Ramos (cell line): ENCODE measurements around the gene IFI44.

Experiments used
- in situ Hi-C: fragments of 300-500 bp; cut with MboI; formaldehyde crosslinking; loops from one replicate; pipeline ENCODE4 v1.14.3; 2022; ENCODE audit warnings: low sequenced_read_pairs; ENCODE audit not compliant: unreplicated experiment

IFI44 gene

DNA sequence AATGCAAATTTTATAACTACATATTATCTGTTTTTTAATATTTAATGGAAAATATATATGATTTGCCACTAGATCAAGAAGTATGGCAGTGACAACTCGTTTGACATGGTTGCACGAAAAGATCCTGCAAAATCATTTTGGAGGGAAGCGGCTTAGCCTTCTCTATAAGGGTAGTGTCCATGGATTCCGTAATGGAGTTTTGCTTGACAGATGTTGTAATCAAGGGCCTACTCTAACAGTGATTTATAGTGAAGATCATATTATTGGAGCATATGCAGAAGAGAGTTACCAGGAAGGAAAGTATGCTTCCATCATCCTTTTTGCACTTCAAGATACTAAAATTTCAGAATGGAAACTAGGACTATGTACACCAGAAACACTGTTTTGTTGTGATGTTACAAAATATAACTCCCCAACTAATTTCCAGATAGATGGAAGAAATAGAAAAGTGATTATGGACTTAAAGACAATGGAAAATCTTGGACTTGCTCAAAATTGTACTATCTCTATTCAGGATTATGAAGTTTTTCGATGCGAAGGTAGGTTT is 556 bp downstream of the IFI44 start:
- in situ Hi-C loops: no loop called here

DNA sequence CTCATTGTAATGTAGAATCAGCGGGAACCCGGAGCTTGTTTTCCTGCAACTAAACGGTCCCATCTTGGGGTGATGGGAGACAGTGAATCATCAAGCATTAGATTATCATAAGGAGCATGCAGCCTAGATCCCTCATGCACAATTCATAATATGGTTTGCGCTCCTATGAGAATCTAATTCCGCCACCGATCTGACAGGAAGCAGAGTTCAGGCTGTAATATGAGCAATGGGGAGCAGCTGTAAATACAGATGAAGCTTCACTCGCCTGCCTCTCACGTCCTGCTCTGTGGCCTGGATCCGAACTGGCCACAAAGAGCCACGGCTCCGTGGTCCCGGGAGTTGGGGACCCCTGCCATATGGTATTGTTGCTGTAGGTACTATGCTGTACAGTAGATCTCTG is 1.6 kb downstream of the IFI44 start:
- in situ Hi-C loops: no loop called here

DNA sequence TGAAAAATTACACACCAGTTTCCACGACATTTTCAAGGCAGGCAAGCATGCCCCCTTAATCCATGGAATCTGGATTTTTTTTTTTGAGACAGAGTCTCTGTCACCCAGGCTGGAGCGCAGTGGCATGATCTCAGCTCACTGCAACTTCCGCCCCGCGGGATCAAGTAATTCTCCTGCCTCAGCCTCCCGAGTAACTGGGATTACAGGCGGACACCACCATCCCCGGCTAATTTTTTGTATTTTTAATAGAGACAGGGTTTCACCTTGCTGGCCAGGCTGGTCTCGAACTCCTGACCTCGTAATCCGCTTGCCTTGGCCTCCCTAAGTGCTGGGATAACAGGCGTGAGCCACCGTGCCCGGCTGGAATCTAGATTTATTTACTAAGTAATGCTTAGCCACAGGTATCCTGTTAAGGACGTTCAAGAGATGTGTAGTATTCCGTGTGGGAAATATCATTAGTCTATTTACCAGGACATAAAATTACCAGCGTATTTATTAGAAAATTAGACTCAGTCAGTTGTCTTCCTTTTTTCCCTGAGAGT is 2.5 kb downstream of the IFI44 start:
- in situ Hi-C loops: no loop called here

DNA sequence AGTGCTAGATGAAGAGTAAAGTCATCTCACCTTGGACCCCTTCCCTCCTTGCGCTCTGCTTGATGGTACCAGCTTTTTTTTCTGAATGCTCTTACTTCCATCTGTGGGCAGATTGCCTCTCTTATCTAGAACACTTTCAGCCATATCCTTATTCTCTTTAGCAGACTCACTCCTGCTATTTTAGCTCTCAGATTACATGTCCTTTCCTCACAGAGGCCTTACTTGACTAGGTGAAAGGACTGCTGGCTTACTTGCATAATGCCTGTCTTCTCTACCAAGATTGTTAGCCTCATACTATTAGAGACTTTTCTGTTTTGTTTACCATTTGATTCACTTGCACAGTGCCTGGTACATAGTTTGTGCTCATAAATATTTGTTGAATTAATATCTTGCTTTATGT is 9.3 kb downstream of the IFI44 start:
- in situ Hi-C loops: no loop called here

DNA sequence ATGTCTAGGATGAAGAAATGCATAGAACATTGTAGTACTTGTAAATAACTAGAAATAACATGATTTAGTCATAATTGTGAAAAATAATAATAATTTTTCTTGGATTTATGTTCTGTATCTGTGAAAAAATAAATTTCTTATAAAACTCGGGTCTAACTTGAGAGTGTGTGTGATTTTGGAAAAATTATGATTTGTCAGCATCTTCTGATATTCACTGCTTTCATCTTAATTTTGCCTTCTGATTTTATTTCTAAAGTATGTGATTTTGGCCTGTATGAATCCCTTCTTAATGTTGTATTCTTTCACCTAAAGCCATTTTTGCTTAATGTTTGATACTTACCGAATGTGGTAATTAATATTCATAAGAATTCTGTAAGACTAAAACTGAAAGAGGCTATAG is 14.3 kb downstream of the IFI44 start:
- in situ Hi-C loops: no loop called here

DNA sequence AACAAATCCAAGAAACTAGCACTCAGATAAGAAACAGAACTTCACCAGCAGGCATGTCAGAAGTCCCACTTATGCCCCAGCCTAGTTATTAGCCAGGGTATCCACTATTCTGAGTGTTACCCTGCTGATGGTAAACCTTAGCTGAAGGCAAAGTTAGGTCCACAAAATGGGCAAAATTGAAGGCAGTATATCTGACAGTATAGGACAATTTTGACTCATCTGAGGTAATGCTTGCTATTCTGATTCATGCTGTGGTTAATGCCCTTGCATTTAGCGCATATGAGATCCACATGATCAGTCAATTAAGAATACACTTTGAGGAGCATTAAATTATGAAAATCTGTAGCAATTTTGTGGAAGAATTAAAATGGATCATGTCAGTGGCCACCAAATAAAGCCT is 15.1 kb downstream of the IFI44 start:
- in situ Hi-C loops: no loop called here

DNA sequence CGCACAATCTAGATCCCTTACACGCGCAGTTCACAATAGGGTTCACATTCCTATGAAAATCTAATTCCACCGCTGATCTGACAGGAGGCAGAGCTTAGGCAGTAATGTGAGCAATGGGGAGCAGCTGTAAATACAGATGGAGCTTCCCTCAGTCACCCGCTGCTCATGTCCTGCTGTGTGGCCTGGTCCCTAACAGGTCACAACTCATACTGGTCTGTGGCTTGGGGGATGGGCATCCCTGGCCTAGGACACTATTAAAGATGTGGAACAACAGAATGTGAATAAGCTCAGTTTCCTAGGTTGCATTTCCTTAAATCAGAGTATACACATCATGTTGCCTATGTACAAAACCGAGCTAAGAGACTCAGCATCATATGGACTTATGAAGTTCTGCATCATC is 16.2 kb downstream of the IFI44 start:
- in situ Hi-C loops: no loop called here

DNA sequence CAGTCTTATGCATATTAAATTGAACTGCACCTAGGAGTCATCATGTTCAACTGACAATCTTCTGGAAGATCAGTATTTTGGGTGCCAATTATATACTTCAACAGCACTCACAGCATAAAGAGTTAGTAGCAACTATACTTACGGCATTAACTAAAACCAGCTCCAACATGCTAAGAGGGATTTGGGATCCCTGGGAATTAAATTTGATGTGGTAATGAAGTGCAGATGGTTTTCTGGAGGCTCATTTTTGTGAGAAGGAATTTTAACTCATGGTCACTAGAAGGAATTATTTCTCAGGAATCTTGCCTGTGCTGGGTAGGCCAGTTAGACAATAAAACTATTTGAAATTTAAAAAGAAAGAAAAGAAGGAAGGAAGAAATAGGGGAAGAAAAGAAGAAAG is 18.3 kb downstream of the IFI44 start:
- in situ Hi-C loops: no loop called here

DNA sequence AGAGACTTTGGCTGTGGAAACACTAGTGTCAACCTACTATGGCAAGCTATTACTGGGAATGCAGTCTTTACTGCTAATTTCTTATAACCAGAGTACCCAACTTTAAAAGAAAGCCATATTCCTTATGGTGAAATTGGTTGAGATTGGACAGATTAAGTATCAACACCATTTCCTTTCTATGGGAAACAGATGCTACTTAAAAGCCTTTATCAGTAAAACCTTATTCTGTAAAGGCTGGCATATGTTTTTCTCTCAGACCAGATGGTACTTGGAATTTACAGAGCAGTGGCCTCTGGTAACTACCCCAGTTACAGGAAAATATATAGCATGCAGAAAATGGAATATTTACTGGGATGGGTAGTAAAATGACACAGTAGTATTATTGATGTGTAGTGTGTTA is 18.8 kb downstream of the IFI44 start:
- in situ Hi-C loops: no loop called here

DNA sequence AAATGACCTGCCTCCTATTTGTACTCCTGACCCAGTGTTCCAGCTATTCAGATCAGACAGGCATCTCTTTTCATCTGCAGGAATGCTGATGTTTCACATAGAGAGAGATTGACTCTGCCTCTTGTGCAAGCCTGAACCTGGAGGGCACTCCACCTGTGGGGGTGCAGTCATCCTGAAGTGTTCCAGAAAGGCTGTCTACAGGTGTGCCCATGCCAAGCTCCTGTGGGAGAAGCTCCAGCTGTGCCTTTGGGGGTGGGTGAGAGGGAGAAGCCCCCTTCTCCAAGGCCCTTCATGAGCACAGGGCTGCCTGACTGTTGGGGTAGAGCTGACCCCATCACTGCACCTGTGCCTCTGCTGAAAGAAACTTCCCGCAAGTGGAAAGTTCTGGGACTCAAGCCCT is 22.8 kb downstream of the IFI44 start:
- in situ Hi-C loops: loop anchor here (10.0 kb wide), 1 partner anchor 528 kb away; no protein-coding TSS in a partner anchor

DNA sequence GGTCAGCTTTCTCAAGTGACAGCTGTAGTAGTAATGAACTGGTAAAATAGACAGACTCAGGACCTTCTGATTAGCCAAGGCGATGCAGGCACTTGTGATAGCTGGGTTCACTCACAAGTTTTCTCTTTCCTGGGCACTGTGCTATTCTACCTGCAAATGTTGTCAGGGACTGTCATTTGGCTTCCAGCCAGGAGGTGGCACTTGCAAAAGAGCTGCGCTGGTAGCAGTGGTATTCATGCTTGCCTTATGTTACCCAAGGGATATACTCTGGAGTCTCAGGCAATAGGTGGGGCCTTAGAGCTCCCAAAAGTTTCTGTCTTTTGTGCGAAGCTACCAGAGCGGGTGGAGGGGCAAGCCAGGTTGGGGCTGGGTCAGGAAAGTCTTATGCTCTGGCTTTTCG is 23.5 kb downstream of the IFI44 start:
- in situ Hi-C loops: loop anchor here (10.0 kb wide), 1 partner anchor 528 kb away; no protein-coding TSS in a partner anchor

DNA sequence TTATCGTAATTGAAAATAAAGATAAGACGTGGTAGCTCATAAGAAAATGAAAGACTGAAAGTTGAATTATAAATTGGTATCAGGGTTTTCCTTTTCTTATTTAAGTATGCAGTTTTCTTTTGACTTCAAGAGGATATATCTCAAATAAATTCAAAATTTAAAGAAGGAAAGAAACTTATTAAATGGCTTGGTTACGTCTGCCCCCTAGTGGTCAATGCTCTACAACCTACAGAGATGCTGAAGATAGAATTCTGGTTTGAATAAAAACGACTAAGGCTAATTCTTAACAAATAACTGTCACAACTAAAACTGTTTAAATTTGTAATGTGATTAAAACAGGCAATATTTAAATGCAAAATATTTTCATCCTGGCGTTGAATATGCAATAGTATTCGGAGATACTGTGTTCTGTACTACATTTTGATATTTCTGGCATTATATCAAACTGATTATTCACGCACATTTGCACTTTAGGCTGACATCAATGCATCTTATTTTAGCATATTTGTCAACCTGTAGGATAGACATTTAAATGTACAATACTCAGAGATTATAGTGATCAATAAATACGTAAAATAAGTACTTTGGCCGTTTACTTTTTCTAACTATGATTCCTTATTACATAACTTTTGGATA is 26.8 kb downstream of the IFI44 start:
- in situ Hi-C loops: loop anchor here (10.0 kb wide), 1 partner anchor 532 kb away; no protein-coding TSS in a partner anchor

DNA sequence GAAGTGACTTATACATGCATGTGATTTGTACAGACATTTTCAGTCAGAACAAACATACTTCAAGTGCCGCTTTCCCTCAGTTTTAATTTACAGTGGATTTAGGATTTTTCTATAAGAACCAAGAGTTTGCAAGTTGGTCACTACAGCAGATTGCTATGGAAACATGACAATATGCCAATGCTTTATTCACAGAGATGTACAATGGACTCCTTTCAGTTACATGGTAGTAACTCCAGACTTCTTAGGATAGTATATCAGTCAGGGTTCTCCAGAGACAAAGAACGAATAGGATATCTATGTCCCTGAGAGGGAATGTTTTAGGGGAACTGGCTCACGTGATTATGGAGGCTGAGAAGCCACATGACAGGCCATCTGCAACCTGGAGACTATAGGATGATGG is 27.4 kb downstream of the IFI44 start:
- in situ Hi-C loops: loop anchor here (10.0 kb wide), 1 partner anchor 532 kb away; no protein-coding TSS in a partner anchor

DNA sequence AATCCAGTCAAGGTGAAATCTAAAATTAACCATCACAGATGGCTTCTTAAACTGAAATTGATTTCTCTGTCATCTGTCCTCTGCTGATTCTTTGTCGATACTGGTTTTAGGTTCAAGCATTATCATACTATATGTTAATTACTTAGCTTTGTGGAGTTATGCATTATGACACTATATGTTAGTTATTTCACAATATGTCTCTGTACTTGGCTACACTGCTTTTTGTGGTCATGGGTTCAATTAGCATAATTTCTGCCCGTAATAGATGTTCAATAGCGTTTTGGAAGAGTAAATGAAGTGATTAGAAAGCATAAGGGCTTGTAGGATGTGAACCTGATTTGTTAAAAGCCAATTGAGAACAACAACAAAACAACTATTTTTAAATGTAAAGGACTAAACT is 28.2 kb downstream of the IFI44 start:
- in situ Hi-C loops: loop anchor here (10.0 kb wide), 1 partner anchor 533 kb away; no protein-coding TSS in a partner anchor

DNA sequence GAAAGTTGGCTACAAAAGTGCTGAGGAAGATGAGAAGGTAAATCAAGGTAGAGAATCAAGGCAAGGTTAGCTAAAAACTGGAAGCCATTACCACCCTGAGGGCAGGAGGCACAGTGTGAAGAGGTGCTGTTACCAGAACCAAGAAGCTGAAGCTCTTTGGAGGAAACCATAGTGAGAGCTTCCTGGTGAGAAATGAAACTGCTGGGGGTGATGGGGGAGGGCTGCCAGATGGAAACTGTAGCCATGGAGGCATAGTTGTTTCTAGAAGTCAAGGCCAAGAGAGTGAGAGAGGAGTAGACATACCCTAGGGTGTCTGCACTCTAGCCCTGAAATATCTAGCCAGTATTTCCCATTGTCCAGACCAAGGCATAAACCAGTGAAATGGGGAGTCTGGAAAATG is 28.7 kb downstream of the IFI44 start:
- in situ Hi-C loops: loop anchor here (10.0 kb wide), 1 partner anchor 534 kb away; no protein-coding TSS in a partner anchor

DNA sequence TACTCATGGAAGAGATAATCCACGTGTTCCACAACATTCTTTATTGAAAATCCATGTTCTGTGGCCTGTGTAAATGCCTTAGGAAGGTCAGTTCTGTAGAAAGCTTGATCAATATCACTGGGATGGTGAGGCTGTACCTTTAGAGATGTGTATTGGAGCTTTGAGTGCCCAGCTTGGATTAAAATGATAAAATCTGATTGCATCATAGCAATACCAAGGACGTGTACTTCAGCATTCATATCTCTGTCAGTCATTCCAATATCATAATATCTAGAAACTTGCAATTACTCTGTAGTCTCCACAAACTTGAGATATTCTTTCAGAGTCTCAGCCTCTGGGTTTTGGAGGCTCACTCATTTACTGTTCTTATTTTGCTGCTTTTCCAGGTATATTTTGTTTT is 31.6 kb downstream of the IFI44 start:
- in situ Hi-C loops: no loop called here

DNA sequence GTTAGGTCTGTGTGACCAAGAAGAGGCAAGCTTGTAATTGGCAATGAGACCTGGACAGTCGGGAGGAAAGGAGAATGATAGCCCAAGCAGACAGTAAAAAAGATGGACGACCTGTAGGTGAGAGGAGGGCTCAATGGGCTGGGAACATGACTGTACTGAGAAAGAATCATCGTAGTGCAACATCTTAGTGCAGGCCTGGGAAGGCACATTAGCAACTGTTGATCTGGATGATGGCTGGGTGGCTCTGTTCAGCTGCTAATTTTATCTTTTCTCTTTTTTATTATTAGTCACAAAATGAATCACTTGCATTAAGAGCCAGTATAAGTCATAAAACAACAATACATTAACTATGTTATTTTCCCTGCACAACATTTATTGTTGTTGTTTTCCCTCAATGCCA is 32.9 kb downstream of the IFI44 start:
- in situ Hi-C loops: no loop called here

DNA sequence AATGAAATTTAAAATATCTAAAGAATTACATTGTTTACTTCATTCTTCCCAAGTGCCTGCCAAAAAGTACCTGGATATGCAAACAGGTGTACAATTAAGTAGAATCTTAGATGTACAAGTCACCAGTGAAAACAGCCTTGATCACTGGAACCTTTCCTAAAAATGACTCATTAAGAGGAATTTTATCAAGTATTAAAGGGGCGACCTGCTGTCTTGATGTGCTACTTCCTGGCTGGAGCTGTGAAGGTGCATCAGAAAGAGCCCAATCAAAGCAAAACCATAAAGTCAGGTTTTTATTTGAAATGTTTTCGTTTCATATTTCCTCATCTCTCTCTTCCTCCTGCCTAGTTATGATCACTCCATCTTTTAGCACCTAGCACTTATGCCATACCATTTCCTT is 33.4 kb downstream of the IFI44 start:
- in situ Hi-C loops: no loop called here

DNA sequence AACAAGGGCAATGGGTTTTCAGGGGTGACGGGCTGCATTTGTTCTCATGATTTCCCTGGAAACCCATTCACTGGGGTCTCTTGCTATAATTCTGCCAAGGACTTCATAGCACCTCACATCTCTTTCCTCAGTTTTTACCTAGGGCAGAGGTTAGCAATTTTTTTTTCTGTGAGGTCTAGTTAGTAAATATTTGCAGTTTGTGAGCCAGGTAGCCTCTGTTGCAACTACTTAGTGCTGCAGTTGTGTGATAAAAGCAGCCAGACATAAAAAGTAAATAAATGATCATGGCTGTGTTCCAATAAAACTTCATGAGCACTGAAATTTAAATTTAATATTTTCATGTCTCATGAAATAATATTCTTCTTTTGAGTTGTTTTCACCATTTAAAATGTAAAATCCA is 37.7 kb downstream of the IFI44 start:
- in situ Hi-C loops: no loop called here

DNA sequence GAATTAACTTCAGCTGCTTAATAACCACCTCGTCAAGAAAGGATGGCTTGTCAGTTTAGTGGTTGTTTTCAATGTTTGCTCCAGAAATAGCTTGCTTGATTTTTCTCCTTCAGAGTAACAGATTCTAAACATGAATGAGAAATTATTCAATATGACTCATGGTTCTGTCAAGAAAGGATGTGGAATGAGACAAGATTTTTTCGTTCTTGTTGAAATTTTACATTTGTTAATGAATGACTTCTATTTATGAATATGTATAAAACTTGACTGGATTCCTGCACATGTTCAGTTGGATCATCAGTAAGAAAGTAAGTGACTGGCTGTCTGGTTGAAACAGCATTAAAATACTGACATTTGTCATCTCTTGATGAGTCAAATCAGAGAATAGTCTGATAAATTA is 38.3 kb downstream of the IFI44 start:
- in situ Hi-C loops: no loop called here

DNA sequence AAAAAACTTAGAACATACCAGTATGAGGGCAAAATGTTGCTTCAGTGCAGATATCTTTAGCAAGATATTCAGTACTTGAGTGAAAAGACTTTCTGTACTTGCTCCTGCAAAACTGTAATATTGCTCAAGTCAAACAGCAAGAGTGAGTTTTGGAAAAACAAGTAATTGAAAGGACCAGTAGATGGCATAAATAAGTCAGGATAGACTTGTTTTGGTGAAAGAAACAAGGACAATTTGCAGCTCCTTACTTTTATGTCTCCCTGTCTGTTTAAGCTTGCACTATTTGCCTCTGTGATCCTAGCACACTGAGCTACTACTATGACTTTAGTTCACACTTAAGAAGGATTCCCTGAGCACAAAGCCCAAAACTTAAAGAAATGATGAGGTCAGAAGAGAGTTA is 39.1 kb downstream of the IFI44 start:
- in situ Hi-C loops: no loop called here

DNA sequence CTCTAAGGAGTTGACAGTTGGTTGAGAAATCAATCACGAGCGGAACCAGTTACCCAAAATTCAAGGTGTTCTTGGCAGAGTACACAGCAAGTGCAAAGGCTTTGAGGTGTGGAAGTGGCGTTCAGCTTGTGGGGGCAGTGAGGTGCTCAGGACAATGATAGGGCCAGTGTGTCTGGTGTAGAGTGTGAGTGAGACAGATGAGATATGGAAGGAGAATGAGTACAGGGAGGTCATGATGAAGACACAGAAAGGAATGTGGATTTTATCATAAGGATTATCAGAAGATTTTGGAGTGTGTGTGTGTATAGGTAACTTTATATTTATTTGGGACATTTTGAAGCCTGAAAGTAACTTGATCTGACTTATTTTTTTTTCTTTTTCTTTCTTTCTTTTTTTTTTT is 40.9 kb downstream of the IFI44 start:
- in situ Hi-C loops: no loop called here
